Activated CD8-positive, alpha-beta memory T cell treated with anti-CD3 and anti-CD28 coated beads for 48 hours (primary cell): ENCODE results near the gene AHRR.
"Not testable (repeated sequence)": the region's sequence is repeated elsewhere in the genome, so short reads cannot be mapped to it uniquely, and the experiment has no call there.

ENCODE experiments used
- DNase-seq, 3 experiments: peaks; one replicate each; pipeline ENCODE4 v3.0.0-alpha.2; 2020; ENCODE audit warnings: low read depth in 2 of 3, low spot score in 2 of 3

AHRR gene

GRCh38 chr5:305459-305858, 16.1 kb upstream of the AHRR start:
- no peak for DNase-seq

- DNase-seq: no peak
Observed at GRCh38 chr5:306011-306805, 15.3 kb upstream of the AHRR start.

GRCh38 chr5:307306-307705, 14.2 kb upstream of the AHRR start:
- DNase-seq: no peak

GRCh38 chr5:307794-308579, 13.5 kb upstream of the AHRR start:
- no peak for DNase-seq

- no peak for DNase-seq
Observed at GRCh38 chr5:308672-309271, 12.7 kb upstream of the AHRR start.

DNA sequence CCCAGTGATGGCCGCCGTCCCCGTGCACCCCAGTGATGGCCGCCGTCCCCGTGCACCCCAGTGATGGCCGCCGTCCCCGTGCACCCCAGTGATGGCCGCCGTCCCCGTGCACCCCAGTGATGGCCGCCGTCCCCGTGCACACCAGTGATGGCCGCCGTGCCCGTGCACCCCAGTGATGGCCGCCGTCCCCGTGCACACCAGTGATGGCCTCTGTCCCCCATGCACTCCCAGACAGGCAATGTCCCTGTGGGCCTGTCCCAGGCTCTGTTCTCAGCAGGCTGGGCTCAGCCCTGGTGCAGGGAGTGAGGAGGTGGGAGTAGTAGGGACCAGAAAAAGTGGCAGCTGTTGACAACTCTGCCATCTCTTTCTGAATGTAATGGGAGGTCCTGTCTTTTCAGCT, 11.7 kb upstream of the AHRR start:
- not testable (repeated sequence) for DNase-seq

GRCh38 chr5:310516-310915, 11.0 kb upstream of the AHRR start:
- DNase-seq: no peak

DNA sequence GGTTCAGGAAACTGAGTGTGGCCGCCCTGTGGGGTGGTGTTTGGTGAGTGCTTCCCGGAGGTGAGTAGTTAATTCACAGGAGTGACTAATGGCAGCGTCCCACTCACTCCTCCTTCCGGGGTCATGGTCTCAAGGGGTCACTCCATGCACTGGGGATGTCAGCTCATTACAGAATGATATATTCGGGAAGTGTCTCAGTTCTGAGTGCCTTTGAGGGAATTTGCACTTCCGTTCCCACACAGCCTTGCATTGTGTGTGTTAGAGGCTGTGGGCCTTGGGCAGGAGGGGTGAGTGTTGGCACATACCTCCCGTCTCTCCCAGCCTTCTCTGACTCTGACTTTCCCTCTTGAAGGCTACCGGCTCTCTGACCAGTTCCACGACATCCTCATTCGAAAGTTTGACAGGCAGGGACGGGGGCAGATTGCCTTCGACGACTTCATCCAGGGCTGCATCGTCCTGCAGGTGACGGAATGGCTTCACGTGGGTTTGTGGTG, 10.5 kb upstream of the AHRR start:
- no peak for DNase-seq

DNA sequence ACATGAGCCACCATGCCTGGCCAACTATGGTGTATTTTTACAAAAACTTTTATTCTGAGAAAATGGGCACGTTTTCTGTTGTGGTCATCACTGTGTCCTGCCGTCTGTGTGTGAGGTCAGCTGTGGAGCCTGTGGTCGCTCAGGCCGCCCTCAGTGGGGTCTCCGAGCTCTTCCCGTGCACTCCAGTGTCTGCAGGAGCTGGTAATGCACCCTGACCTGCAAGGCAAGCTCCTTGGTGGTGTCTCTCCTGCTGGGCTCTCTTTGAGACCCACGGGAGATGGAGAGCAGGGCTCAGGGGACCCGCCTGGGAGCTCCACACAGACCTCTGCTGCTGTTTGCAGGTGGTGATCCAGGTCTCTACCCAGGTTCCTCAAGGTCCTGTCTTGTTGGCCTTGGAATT, 9.6 kb upstream of the AHRR start:
- DNase-seq: no peak

- DNase-seq: no peak
Observed at GRCh38 chr5:312845-313244, 8.7 kb upstream of the AHRR start.

- no peak for DNase-seq
Observed at GRCh38 chr5:313265-313664, 8.2 kb upstream of the AHRR start.

- DNase-seq: no peak
Observed at GRCh38 chr5:313806-314376, 7.6 kb upstream of the AHRR start.

GRCh38 chr5:314676-315487, 6.6 kb upstream of the AHRR start:
- no peak for DNase-seq

DNA sequence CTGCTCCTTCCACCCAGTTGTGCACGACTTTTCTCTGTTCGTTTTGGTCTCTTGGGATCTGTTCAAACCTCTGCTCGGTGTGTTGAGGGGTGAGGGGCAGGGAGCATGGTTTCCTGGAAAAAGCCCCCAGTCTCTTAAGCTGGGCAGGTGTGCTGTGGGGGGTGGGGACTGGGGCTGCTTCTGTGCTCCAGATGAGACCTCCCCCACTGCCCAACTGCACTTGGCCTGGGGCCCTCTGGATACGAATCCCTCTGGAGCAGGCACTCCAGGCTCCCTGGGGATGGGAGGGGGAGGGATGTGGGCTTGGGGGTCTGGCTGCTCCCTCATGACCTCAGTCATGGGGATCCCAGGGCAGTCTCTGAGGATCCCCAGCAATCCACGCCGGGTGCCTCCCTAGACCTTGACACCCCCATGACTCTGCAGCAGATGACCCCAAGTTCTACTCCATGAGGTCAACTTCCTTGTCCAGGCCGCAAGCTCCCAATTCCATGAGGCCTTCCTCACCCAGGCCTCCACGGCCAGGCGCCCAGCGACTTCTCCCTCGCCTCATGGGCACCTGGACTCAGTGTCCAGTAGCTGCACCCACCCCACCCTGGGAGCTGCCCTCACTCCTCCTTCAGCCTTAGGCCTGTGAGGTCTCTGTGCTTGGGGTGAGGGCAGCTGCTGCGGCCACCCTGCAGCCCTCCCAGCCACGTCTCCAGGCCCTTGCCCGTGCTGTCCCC, 5.9 kb upstream of the AHRR start:
- DNase-seq: no peak

GRCh38 chr5:316210-317085, 5.1 kb upstream of the AHRR start:
- no peak for DNase-seq

- peak in 1 of 3 experiments; percentile 49 for DNase-seq
Observed at GRCh38 chr5:317086-317811, 4.3 kb upstream of the AHRR start.

GRCh38 chr5:318341-318897, 3.1 kb upstream of the AHRR start:
- no peak for DNase-seq

DNA sequence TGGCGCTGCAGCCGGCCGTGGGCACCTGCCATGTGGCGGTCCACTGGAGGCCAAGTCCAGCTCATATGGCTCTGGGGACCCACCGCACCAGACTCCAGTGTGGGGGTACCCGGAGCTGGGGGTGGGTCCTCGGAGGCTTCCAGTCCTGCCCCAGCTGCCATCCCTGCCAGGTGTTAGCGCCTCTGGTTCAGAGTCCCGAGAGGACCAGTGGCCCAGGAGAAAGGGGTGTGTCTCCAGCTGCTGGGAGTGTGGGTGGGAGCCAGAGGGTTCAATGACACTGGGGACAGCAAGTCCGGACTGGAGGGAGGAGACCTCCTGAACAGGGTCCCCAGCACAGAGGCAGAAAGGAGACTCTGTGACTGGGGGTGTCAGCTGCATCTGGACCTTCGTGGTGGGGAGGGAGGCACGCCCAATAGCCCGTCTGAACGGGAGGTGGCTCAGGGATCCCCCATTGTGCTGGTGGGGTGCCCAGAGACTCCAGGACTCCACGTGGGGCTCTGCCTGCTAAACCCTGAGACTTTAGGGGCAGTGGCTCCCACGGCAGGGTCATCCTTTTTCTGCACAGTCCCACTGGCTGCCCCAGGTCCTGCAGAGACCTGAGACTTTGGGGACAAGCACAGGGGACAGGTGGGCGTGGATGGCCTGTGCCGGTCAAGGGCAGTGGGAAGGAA, 2.4 kb upstream of the AHRR start:
- DNase-seq: no peak
